ENCODE measurements around the gene MAP3K7CL. TPM values are rescaled to one million over a fixed set of nuclear protein-coding genes. Genes with fewer than 3 reads are reported as not detected.

MAP3K7CL gene
- polyA plus RNA-seq, 3 donors from 2014 or later, result 9.2 to 18.8 (median 12.5) TPM

- peaks cover 14 to 22% of the 10 kb centered on the region in 2 donors for H3K4me1 Mint-ChIP-seq
- H3K4me3 Mint-ChIP-seq, result peak overlapping the region in 4 of 5 donors; percentile 51 to 78 (median 58)
- peaks cover 3 to 17% (median 16%) of the 10 kb centered on the region in 6 donors for H3K9me3 Mint-ChIP-seq
- peaks cover 0 to 10% (median 5%) of the 10 kb centered on the region in 3 donors for H3K36me3 Mint-ChIP-seq
- H3K27ac Mint-ChIP-seq, result peak overlapping the region in 2 of 6 donors; percentile 41 to 71
- no peak for DNase-seq
- peaks cover 0 to 5% (median 0%) of the 10 kb centered on the region in 3 donors for H3K27me3 Mint-ChIP-seq (ENCODE audit: low read depth in 3 of 3)
Observed at GRCh38 chr21:29196670-29197191, 66.3 kb downstream of the MAP3K7CL start.

GRCh38 chr21:29201186-29201585, 70.7 kb downstream of the MAP3K7CL start:
- H3K27ac Mint-ChIP-seq, result no peak overlapping the region
- H3K4me1 Mint-ChIP-seq, result peaks cover 6 to 10% of the 10 kb centered on the region in 2 donors
- H3K4me3 Mint-ChIP-seq, result no peak overlapping the region
- no peak for DNase-seq
- peaks cover 6 to 25% (median 19%) of the 10 kb centered on the region in 6 donors for H3K9me3 Mint-ChIP-seq
- peaks cover 0 to 15% (median 5%) of the 10 kb centered on the region in 3 donors for H3K36me3 Mint-ChIP-seq
- H3K27me3 Mint-ChIP-seq (ENCODE audit: low read depth in 3 of 3), result peaks cover 0 to 7% (median 0%) of the 10 kb centered on the region in 3 donors

GRCh38 chr21:29205009-29205408, 74.6 kb downstream of the MAP3K7CL start:
- no peak overlapping the region for H3K27ac Mint-ChIP-seq
- no peak overlapping the region for H3K4me3 Mint-ChIP-seq

GRCh38 chr21:29205988-29206387, 75.5 kb downstream of the MAP3K7CL start:
- H3K36me3 Mint-ChIP-seq, result peaks cover 0 to 11% (median 3%) of the 10 kb centered on the region in 3 donors
- H3K9me3 Mint-ChIP-seq, result peaks cover 6 to 16% (median 11%) of the 10 kb centered on the region in 6 donors
- DNase-seq, result no peak
- peaks cover 0 to 9% (median 7%) of the 10 kb centered on the region in 3 donors for H3K27me3 Mint-ChIP-seq (ENCODE audit: low read depth in 3 of 3)
- no peak overlapping the region for H3K4me3 Mint-ChIP-seq
- no peaks in the 10 kb centered on the region for H3K4me1 Mint-ChIP-seq
- H3K27ac Mint-ChIP-seq, result no peak overlapping the region

More at GRCh38 chr21:29205009-29205408, 74.6 kb downstream of the MAP3K7CL start:
- peaks cover 0 to 9% (median 7%) of the 10 kb centered on the region in 3 donors for H3K27me3 Mint-ChIP-seq (ENCODE audit: low read depth in 3 of 3)
- peaks cover 0 to 15% (median 5%) of the 10 kb centered on the region in 3 donors for H3K36me3 Mint-ChIP-seq
- no peak for DNase-seq
- H3K4me1 Mint-ChIP-seq, result no peaks in the 10 kb centered on the region
- peaks cover 6 to 24% (median 14%) of the 10 kb centered on the region in 6 donors for H3K9me3 Mint-ChIP-seq

GRCh38 chr21:29206445-29206844, 76.0 kb downstream of the MAP3K7CL start:
- Mint-ChIP-seq H3K36me3 (peaks cover 0 to 7% (median 0%) of the 10 kb centered on the region in 3 donors), H3K4me3 (no peak overlapping the region), H3K27ac (no peak overlapping the region), H3K27me3 (ENCODE audit: low read depth in 3 of 3) (peaks cover 0 to 9% (median 7%) of the 10 kb centered on the region in 3 donors), H3K4me1 (no peaks in the 10 kb centered on the region), H3K9me3 (peaks cover 5 to 12% (median 6%) of the 10 kb centered on the region in 6 donors)
- DNase-seq, result no peak

GRCh38 chr21:29207201-29207600, 76.8 kb downstream of the MAP3K7CL start:
- peaks cover 0 to 9% (median 7%) of the 10 kb centered on the region in 3 donors for H3K27me3 Mint-ChIP-seq (ENCODE audit: low read depth in 3 of 3)
- H3K27ac Mint-ChIP-seq, result no peak overlapping the region
- peaks cover under 1 to 6% (median 2%) of the 10 kb centered on the region in 6 donors for H3K9me3 Mint-ChIP-seq
- peaks cover 0 to 2% (median 0%) of the 10 kb centered on the region in 3 donors for H3K36me3 Mint-ChIP-seq
- H3K4me1 Mint-ChIP-seq, result no peaks in the 10 kb centered on the region
- H3K4me3 Mint-ChIP-seq, result no peak overlapping the region
- DNase-seq, result no peak

GRCh38 chr21:29208044-29208681, 77.7 kb downstream of the MAP3K7CL start:
- Mint-ChIP-seq H3K27me3 (ENCODE audit: low read depth in 3 of 3) (peaks cover 0 to 7% (median 6%) of the 10 kb centered on the region in 3 donors), H3K4me3 (no peak overlapping the region), H3K9me3 (peaks cover 0 to 6% (median 0%) of the 10 kb centered on the region in 6 donors), H3K4me1 (no peaks in the 10 kb centered on the region), H3K36me3 (no peaks in the 10 kb centered on the region), H3K27ac (no peak overlapping the region)
- DNase-seq, result no peak

- no peak for DNase-seq
- Mint-ChIP-seq H3K9me3 (peaks cover 0 to 6% (median 0%) of the 10 kb centered on the region in 6 donors), H3K4me3 (no peak overlapping the region), H3K27me3 (ENCODE audit: low read depth in 3 of 3) (peaks cover 0 to 7% (median 6%) of the 10 kb centered on the region in 3 donors), H3K36me3 (no peaks in the 10 kb centered on the region), H3K4me1 (no peaks in the 10 kb centered on the region), H3K27ac (no peak overlapping the region)
Observed at GRCh38 chr21:29208682-29209059, 78.2 kb downstream of the MAP3K7CL start.

- Mint-ChIP-seq H3K36me3 (no peaks in the 10 kb centered on the region), H3K9me3 (peaks cover 0 to 6% (median 0%) of the 10 kb centered on the region in 6 donors), H3K4me1 (no peaks in the 10 kb centered on the region), H3K4me3 (no peak overlapping the region), H3K27ac (no peak overlapping the region), H3K27me3 (ENCODE audit: low read depth in 3 of 3) (peaks cover 0 to 7% (median 6%) of the 10 kb centered on the region in 3 donors)
- no peak for DNase-seq
Observed at GRCh38 chr21:29209696-29210095, 79.3 kb downstream of the MAP3K7CL start.

- Mint-ChIP-seq H3K4me3 (no peak overlapping the region), H3K36me3 (no peaks in the 10 kb centered on the region), H3K27me3 (ENCODE audit: low read depth in 3 of 3) (peaks cover 0 to 7% (median 4%) of the 10 kb centered on the region in 3 donors), H3K27ac (no peak overlapping the region), H3K9me3 (peaks cover 0 to 2% (median 0%) of the 10 kb centered on the region in 6 donors), H3K4me1 (no peaks in the 10 kb centered on the region)
- DNase-seq, result no peak
Observed at GRCh38 chr21:29211205-29211604, 80.8 kb downstream of the MAP3K7CL start.

- peaks cover 0 to 2% (median 0%) of the 10 kb centered on the region in 6 donors for H3K9me3 Mint-ChIP-seq
- DNase-seq, result no peak
- no peaks in the 10 kb centered on the region for H3K4me1 Mint-ChIP-seq
- H3K36me3 Mint-ChIP-seq, result no peaks in the 10 kb centered on the region
- H3K27ac Mint-ChIP-seq, result no peak overlapping the region
- peaks cover 0 to 2% (median under 1%) of the 10 kb centered on the region in 3 donors for H3K27me3 Mint-ChIP-seq (ENCODE audit: low read depth in 3 of 3)
- no peak overlapping the region for H3K4me3 Mint-ChIP-seq
Observed at GRCh38 chr21:29212446-29212845, 82.0 kb downstream of the MAP3K7CL start.

- peaks cover 0 to 2% (median 0%) of the 10 kb centered on the region in 6 donors for H3K9me3 Mint-ChIP-seq
- no peak overlapping the region for H3K4me3 Mint-ChIP-seq
- no peak for DNase-seq
- H3K27ac Mint-ChIP-seq, result no peak overlapping the region
- H3K4me1 Mint-ChIP-seq, result no peaks in the 10 kb centered on the region
- no peaks in the 10 kb centered on the region for H3K36me3 Mint-ChIP-seq
- peaks cover 0 to 2% (median 0%) of the 10 kb centered on the region in 3 donors for H3K27me3 Mint-ChIP-seq (ENCODE audit: low read depth in 3 of 3)
Observed at GRCh38 chr21:29213513-29214385, 83.3 kb downstream of the MAP3K7CL start.

GRCh38 chr21:29215709-29216108, 85.3 kb downstream of the MAP3K7CL start:
- DNase-seq, result no peak
- no peaks in the 10 kb centered on the region for H3K4me1 Mint-ChIP-seq
- no peaks in the 10 kb centered on the region for H3K36me3 Mint-ChIP-seq
- peaks cover 0 to 3% (median 0%) of the 10 kb centered on the region in 3 donors for H3K27me3 Mint-ChIP-seq (ENCODE audit: low read depth in 3 of 3)
- H3K27ac Mint-ChIP-seq, result no peak overlapping the region
- peaks cover 0 to 2% (median 0%) of the 10 kb centered on the region in 6 donors for H3K9me3 Mint-ChIP-seq
- H3K4me3 Mint-ChIP-seq, result no peak overlapping the region

All from immature natural killer cell (primary cell).